GM12873 (cell line): ENCODE results near the gene GPATCH3.

Experiments used
- TF ChIP-seq, protein P1 (sequence below): IDR thresholded peaks from 2 replicates; pipeline ENCODE4 v1.5.1; 2012; ENCODE audit warnings: low read depth, mild to moderate bottlenecking, moderate library complexity, low read length, control low read depth; ENCODE audit not compliant: insufficient read depth; ENCODE audit errors: missing control alignments

The GPATCH3 gene

DNA sequence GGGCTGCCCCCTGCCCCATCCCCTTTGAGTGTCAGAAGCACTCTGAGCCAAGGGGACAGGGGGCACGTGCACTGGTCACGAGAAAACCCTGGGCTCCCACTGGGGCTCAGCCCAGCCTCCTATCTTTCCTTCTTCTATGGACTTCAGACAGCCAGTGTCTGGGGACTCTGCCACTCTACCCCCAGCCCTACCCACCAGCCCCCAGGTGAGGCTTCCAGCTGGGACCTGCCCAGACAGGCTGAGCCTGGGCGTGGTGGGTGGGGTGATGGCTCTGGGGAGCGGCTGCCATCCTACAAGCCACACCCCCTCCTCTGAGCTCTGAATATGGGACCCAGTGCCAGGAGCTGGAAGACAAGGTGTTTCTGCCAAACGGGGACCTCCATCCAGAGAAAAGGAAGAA is 45.4 kb downstream of the GPATCH3 start:
- TF ChIP-seq, protein P1, sequence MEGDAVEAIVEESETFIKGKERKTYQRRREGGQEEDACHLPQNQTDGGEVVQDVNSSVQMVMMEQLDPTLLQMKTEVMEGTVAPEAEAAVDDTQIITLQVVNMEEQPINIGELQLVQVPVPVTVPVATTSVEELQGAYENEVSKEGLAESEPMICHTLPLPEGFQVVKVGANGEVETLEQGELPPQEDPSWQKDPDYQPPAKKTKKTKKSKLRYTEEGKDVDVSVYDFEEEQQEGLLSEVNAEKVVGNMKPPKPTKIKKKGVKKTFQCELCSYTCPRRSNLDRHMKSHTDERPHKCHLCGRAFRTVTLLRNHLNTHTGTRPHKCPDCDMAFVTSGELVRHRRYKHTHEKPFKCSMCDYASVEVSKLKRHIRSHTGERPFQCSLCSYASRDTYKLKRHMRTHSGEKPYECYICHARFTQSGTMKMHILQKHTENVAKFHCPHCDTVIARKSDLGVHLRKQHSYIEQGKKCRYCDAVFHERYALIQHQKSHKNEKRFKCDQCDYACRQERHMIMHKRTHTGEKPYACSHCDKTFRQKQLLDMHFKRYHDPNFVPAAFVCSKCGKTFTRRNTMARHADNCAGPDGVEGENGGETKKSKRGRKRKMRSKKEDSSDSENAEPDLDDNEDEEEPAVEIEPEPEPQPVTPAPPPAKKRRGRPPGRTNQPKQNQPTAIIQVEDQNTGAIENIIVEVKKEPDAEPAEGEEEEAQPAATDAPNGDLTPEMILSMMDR, result no peak

DNA sequence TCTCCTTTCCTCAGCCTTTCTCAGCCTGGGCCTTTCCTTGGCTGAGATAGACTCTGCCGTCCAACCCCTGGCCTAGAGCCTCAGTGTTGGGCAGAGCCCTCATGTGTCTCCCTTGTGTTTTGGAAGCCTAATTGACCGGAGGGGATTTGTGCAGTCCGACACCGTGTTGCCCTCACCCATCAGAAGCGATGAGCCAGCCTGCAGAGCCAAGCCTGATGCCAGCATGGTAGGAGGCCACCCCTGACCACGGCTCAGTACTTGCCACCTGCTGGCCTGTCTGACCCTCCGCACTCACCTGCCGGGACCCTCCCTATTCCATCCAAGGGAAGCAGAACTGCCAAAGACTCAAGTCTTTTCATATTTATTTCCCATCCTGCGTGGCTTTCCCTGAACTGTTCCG is 46.7 kb downstream of the GPATCH3 start:
- TF ChIP-seq, protein P1, result no peak

DNA sequence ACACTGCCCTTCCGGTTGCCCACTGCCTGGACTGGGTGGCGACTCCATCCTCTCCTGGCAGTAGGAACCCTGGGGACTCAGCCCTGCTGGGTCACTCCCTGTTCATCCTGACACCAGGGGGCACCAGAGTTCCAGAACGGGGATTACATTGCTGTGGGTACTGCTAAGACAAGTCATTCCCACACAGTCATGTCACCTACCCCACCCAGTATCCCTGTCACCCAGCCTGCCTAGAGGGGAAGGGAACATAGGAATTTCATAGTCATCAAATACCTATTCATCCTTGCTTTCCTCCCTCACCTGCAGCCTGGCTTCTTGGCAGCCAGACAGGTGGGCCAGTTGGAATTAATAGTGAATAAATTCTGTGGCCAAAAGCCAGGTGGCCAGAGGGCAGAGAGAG is 47.1 kb downstream of the GPATCH3 start:
- TF ChIP-seq, protein P1, result peak; percentile 85

DNA sequence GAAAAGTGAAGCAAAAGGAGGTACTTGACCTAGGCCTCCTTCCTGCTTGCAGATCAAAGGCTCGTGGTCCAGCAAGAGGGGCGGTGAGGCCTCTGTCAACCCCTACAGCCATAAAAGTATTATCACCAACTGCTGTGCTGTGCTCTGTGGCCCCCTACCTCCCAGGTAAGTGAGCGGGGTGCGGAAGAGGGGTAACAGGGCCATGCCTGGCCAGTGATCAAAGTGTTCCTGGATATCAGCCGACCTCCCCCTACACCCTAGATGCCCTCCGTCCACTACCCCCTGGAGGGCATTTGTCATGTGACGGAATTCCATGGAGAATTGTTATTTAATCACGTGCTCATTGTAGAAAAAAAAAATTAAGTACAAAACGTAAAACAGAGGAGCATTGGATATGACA is 47.6 kb downstream of the GPATCH3 start:
- TF ChIP-seq, protein P1, result no peak

DNA sequence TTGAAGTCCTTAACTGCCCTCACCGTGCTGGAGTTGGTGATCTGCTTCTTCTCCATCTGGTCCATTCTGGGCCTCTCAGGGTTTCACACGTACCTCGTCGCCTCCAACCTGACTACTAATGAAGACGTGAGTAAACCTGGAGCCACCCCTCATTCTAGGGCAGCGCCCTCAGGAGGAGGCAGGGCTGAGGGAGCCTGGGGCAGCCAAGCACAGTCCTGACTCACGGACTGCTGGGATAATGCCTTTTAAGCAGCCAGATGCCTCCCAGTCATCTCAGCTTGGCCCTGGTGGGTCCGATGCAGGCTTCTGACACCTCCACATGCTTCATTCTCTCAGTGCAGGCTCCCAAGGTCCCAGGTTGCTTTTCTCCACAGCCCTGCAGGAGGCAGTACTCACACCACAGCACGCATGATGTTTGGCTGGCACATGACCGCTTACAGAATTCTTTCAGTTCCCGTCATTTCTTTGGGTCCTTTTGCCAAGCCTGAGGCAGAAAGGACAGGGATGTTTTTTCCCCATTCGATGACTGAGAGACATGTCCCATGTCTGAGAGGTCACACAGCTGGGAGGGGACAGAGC is 49.1 kb downstream of the GPATCH3 start:
- TF ChIP-seq, protein P1, result peak; percentile 16

DNA sequence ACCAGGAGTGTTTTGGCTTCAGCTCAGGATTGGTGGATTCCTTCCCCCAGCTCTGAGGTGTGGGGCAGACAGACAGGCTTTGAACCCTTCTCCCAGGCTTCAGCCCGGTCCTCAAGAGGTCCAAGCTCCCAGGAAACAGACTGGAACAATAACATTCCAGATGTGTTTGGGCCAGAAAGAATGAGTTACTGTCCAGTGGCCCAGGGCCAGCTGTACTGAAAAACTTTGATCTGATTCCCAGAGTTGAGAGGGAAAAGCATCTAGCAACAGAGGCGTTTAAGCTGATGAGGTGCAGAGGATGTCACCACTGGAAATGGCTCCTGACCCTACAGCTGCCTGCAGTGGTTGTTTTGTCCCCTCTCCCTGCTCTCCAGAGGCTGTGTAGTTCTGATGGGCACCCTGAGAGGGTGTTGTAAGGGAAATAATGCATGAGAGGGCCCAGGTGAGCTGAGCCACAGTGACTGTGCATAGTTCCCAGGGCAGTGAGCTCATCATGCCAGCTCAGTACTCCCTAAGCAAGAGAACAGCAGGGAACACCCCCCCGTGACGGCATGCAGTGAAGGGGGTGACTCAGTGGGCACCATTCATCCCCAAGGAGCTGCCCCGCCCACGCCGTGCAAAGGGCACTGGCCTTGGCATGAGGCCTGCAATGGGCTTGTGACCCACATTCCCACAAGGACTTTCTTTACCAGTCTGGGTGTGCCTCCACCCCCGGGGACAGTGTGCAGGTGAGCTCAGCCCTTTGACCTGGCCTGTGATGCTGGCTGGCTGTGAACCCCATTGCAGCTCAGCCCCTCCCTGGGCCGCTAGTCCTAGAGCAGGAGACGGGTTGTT is 51.1 kb downstream of the GPATCH3 start:
- TF ChIP-seq, protein P1, result no peak

DNA sequence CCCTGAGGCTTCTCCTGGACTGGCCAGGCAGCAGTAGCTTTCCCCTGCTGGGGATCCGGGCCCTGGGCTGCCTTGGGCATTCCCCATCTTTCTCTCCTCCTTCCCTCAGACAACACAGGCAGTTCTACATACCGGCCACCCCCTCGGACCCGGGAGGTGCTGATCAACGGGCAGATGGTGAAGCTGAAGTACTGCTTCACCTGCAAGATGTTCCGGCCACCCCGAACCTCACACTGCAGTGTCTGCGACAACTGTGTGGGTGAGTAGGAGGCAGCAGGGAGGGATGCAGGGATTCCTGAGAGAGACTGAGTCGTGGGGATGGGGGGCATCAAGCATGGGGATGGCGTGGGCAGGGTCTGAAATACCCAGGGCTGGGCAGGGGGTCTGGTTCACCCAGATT is 51.8 kb downstream of the GPATCH3 start:
- TF ChIP-seq, protein P1, result no peak
